HG03469 (cell line): Measurements from ENCODE around the gene LKAAEAR1.

Source experiments
- ATAC-seq: cut with Tn5 transposase; IDR thresholded peaks from one replicate; pipeline ENCODE4 v1.9.1; 2021; ENCODE audit warnings: mild to moderate bottlenecking, moderate library complexity, moderate number of reproducible peaks; ENCODE audit not compliant: unreplicated experiment

Gene LKAAEAR1

GRCh38 chr20:64111841-64112641 is 27.8 kb upstream of the LKAAEAR1 start:
- no peak for ATAC-seq

DNA sequence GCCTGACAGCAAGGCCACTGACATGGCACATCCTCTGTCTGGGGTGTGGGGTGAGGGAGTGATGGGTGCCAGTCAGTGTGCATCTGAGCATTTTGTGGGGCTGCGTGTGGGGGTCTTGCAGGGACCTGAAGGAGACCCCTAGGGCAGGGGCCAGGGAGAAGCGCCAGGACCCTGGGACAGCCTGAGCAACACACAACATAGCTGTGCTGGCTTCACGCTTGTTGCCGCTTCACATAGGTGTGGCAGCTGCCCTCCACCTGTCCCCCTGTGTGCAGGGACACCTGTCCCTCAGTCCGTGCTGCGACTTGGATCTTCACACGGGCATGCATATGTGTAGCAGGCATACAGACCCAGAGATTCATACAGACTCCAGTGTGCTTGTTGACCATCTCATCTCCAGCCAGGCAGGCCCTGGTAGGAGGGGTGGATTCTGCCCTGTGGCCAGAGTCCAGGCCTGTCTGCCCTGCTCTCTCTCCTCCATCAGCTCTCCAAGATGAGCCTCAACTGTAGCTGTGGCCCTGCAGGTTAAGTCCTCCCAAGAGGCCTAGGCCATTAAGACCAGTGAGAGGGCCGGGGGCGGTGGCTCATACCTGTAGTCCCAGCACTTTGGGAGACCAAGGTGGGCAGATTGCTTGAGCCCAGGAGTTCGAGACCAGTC is 26.3 kb upstream of the LKAAEAR1 start:
- no peak for ATAC-seq

DNA sequence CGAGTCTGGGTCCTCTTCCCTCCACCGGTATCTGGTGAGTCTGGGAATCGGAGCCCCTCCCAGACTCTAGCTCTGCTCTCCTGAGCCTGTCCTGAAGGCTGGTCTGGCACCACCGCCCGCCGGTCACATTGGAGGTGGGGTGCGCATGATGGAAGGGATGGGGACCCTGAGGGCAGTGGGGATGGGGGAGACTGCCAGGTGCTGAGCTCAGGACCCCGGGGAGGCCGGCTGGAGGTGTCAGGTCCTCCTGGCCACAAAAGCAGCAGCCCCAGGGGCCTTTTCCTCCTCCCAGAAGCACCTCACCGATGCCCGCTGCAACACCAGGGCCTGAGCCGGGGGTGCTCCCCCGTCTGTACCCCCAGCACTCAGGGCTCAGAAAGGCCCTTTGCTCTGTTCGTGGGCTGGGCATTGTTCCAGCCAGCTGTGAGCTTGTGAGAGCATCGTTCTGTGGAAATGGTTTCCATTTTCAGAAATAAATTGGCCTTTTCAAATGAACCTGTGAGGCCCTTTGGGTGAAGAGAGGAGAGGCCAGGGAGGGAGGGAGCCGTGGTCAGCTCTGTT is 25.7 kb upstream of the LKAAEAR1 start:
- ATAC-seq, result no peak

DNA sequence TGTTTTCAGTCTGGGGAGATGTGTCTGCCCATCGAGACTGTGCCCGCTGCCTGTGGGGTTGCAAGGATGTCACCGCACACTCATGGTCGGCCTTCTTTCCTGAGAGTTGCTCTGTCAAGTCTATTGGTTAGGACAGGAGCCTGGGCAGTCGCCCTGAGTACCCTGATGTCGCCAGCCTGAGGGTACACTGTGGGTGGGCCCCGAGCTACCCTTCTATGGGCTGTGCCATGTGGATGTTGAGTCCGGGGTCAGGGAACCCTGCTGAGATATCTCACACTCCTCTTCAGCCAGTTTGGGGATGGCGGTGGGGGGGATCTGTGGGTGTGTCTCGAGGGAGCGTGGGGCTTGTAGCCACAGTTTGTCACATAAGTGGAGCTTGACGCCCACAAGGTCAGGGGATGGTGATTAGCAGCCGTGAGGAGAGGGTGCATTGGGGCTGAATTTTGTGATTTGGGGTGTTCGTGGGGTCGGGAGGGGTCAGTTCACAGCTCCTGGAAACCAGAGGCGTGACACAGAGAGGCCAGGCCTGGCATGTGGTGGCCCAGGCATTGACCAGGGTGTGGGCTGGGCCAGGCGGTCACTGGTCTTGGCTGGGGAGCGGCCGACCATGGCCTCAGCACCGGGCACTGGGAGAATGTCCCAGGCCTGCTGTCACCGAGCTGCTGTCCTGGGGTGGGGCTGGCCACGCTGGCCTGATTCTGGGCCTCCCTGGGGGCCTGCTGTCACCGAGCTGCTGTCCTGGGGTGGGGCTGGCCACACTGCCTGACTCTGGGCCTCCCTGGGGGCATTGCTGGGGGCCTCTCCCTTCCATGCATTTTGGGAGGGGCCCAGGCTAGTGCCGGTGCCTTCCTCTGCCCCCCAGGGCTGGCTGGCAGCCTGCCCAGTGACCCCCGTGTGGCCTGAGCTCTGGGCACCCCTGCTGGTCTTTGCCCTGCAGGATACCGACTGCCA is 24.8 kb upstream of the LKAAEAR1 start:
- no peak for ATAC-seq

- no peak for ATAC-seq
Measured at GRCh38 chr20:64107736-64108457, 23.7 kb upstream of the LKAAEAR1 start.

- no peak for ATAC-seq
Measured at GRCh38 chr20:64106981-64107735, 23.0 kb upstream of the LKAAEAR1 start, which contains the start of gene NPBWR2. Gene NPBWR2 (minus strand): TSS chr20:64107565. CDS start chr20:64106831, 734 bp downstream.

- ATAC-seq, result no peak
Measured at GRCh38 chr20:64106435-64106961, 22.3 kb upstream of the LKAAEAR1 start.

GRCh38 chr20:64105846-64106434 is 21.7 kb upstream of the LKAAEAR1 start:
- ATAC-seq, result no peak

DNA sequence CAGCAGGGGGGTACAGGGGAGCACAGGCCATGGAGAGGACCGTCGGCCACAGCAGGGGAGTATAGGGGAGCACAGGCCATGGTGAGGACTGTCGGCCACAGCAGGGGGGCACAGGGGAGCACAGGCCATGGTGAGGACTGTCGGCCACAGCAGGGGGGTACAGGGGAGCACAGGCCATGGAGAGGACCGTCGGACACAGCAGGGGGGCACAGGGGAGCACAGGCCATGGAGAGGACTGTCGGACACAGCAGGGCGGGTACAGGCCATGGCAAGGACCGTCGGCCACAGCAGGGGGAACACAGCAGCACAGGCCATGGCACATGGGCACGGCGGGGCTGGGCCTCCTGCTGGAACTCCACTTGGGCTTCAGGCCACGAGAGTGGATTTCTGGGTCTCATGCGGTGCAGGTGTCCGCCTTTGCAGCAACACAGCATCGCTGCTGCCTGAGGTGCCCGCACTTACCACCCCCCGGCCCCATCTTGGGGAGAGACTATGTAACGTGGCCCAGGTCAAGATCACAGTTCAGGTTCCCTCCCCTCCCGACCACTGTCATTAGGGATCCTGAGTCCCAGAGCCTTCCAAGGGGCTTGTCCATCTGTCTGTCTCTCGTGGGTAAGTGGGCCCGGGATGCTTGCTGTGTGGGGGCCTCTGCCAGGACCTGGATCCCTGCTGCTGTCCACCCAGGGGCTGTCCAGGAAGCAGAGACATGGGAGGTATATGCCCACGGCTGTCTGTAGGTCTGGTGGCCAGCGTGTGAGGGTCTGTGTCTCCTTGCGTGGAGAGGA is 20.7 kb upstream of the LKAAEAR1 start:
- no peak for ATAC-seq

DNA sequence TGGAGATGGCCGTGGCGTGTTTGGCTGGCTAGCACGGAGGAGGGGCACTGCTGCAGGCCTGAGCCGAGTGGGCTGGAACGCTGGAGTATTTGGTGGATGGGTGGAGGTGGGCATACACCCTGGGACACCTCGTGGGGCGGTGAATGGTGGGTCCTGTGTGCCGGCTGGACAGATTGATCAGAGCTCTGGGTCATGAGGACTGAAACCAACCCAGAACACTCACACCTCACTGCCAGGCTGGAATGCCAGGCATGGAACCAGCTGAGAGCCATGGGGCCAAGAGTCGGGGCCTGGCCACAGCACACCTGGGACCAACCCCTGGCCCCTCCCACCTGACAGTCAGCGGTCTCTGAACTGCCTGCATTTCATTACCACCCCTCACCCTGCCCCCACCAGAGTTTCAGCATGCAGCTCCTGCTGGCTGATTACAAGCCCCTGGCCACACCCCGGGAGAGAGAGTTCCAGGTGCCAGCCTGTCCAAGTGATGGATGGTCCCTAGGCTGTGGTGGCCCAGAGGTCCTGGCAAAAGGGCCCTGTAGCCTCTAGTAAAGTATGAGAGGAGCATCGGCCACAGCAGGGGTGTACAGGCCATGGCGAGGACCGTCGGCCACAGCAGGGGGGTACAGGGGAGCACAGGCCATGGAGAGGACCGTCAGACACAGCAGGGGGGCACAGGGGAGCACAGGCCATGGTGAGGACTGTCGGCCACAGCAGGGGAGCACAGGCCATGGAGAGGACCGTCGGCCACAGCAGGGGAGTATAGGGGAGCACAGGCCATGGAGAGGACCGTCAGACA is 19.9 kb upstream of the LKAAEAR1 start:
- ATAC-seq, result no peak

- ATAC-seq, result no peak
Measured at GRCh38 chr20:64102647-64103354, 18.6 kb upstream of the LKAAEAR1 start.

DNA sequence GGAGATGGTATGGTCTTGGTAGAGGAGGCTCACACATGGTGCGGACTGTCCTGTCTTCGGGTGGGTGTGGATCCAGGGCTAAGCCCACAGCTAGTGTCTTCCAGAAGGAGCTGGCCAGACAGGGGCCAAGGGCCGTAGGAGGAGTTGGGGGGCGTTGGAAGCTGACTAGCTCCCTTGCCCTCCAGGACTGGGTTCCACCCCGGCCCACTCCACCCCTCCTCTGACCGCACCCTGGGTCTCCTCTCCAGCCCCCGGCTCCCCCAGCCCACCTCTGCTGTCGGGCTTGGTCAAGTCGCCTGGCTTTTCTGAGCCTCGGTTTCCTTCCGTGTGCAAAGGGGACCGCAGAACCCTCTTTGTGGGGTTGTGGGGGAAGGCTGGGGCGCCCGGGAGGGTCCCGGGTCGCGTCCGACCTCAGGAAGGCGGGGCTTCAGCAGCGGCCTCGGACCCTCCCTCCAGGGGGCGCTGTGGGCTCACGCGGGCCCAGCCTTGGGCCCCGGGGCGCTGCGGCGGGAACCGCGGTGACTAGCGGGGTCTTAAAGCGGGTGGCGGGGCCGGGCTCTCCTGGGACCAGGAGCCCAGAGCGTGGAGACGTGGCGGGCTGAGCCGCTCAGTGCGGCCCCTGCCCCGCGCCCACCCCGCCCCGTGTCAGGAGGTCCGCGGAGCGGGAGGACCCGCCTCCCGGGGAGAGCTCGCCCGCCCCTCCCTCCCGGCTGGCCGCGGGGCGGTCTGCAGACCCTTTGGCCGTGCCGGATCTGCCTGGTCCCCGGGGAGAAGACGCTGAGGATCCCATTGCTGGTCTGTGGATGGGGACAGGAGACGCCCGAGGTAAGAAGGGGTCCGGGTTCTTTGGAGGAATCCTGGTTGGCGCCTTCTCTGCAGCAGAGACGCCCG is 17.8 kb upstream of the LKAAEAR1 start:
- ATAC-seq, result no peak

GRCh38 chr20:64100946-64101688 is 16.9 kb upstream of the LKAAEAR1 start:
- no peak for ATAC-seq

- ATAC-seq, result no peak
Measured at GRCh38 chr20:64100566-64100888, 16.3 kb upstream of the LKAAEAR1 start.
